H9 (cell line): ENCODE data around the gene E2F4. TPM values are rescaled to one million over a fixed set of nuclear protein-coding genes. Genes with fewer than 3 reads are reported as not detected.

Experiments
- DNase-seq: peaks from one replicate; pipeline ENCODE4 v3.0.0-alpha.2; 2017
- H2AFZ ChIP-seq: one replicate; pipeline ENCODE4 v1.6.1; 2013; ENCODE audit warnings: mild to moderate bottlenecking, low read length, control low read depth, moderate library complexity
- H2AK5ac ChIP-seq: 2 replicates; pipeline ENCODE4 v1.6.1; 2013; ENCODE audit warnings: low read length, control low read depth, mixed read lengths; ENCODE audit not compliant: insufficient read length
- H2BK120ac ChIP-seq: one replicate; pipeline ENCODE4 v1.6.1; 2013; ENCODE audit warnings: low read depth, mild to moderate bottlenecking, low read length, control low read depth, inconsistent platforms; ENCODE audit not compliant: poor library complexity, severe bottlenecking
- H2BK12ac ChIP-seq: 2 replicates; pipeline ENCODE4 v1.6.1; 2013; ENCODE audit warnings: low read length, control low read depth, mixed read lengths, low read depth; ENCODE audit not compliant: insufficient read length
- H2BK15ac ChIP-seq: 2 replicates; pipeline ENCODE4 v1.6.1; 2013; ENCODE audit warnings: low read depth, low read length, control low read depth
- H2BK20ac ChIP-seq: one replicate; pipeline ENCODE4 v1.6.1; 2013; ENCODE audit warnings: low read depth, mild to moderate bottlenecking, low read length, control low read depth, inconsistent platforms; ENCODE audit not compliant: poor library complexity, severe bottlenecking
- H2BK5ac ChIP-seq: 2 replicates; pipeline ENCODE4 v1.6.1; 2013; ENCODE audit warnings: low read length, control low read depth, mixed read lengths; ENCODE audit not compliant: insufficient read length
- H3K14ac ChIP-seq: 2 replicates; pipeline ENCODE4 v1.6.1; 2013; ENCODE audit warnings: low read length, control low read depth; ENCODE audit not compliant: insufficient read depth
- H3K18ac ChIP-seq: 2 replicates; pipeline ENCODE4 v1.6.1; 2013; ENCODE audit warnings: low read depth, mild to moderate bottlenecking, mixed read lengths, low read length, control low read depth; ENCODE audit not compliant: insufficient read length
- H3K23ac ChIP-seq: 2 replicates; pipeline ENCODE4 v1.6.1; 2013; ENCODE audit warnings: low read length, control low read depth, mixed read lengths, low read depth; ENCODE audit not compliant: insufficient read length
- H3K23me2 ChIP-seq: 2 replicates; pipeline ENCODE4 v1.6.1; 2013; ENCODE audit warnings: low read depth, mild to moderate bottlenecking, mixed read lengths, low read length, control low read depth; ENCODE audit not compliant: insufficient read length, poor library complexity, severe bottlenecking
- H3K27ac ChIP-seq: 2 replicates; pipeline ENCODE4 v1.5.1; 2013; ENCODE audit warnings: low read length, control low read depth, mixed read lengths, low read depth; ENCODE audit not compliant: insufficient read length
- H3K27me3 ChIP-seq: 2 replicates; pipeline ENCODE4 v1.6.1; 2013; ENCODE audit warnings: low read length, control low read depth, inconsistent platforms; ENCODE audit not compliant: insufficient read depth
- H3K4ac ChIP-seq: 2 replicates; pipeline ENCODE4 v1.6.1; 2013; ENCODE audit warnings: low read depth, mild to moderate bottlenecking, control low read depth, inconsistent platforms, low read length, moderate library complexity
- H3K4me1 ChIP-seq: 2 replicates; pipeline ENCODE4 v1.6.1; 2013; ENCODE audit warnings: low read length, control low read depth, inconsistent platforms; ENCODE audit not compliant: insufficient read depth
- H3K4me2 ChIP-seq: 2 replicates; pipeline ENCODE4 v1.6.1; 2013; ENCODE audit warnings: low read length, control low read depth, mixed read lengths; ENCODE audit not compliant: insufficient read length, insufficient read depth
- H3K56ac ChIP-seq: 2 replicates; pipeline ENCODE4 v1.6.1; 2013; ENCODE audit warnings: low read depth, mild to moderate bottlenecking, mixed read lengths, low read length, control low read depth; ENCODE audit not compliant: insufficient read length
- H3K79me1 ChIP-seq: 2 replicates; pipeline ENCODE4 v1.6.1; 2013; ENCODE audit warnings: low read depth, mild to moderate bottlenecking, moderate library complexity, low read length, control low read depth, inconsistent platforms; ENCODE audit not compliant: insufficient read depth, poor library complexity, severe bottlenecking
- H3K79me2 ChIP-seq: 2 replicates; pipeline ENCODE4 v1.6.1; 2013; ENCODE audit warnings: low read length, control low read depth, inconsistent platforms; ENCODE audit not compliant: insufficient read depth
- H3K9ac ChIP-seq: 2 replicates; pipeline ENCODE4 v1.6.1; 2013; ENCODE audit warnings: low read length, control low read depth, mixed read lengths; ENCODE audit not compliant: insufficient read length; ENCODE audit errors: extremely low read depth
- H3K9me3 ChIP-seq: one replicate; pipeline ENCODE4 v1.6.1; 2013; ENCODE audit warnings: low read depth, low read length, inconsistent platforms; ENCODE audit not compliant: control insufficient read depth
- H3T11ph ChIP-seq: one replicate; pipeline ENCODE4 v1.6.1; 2013; ENCODE audit warnings: mild to moderate bottlenecking, low read length, control low read depth, inconsistent platforms
- H4K20me1 ChIP-seq: one replicate; pipeline ENCODE4 v1.6.1; 2013; ENCODE audit not compliant: control insufficient read depth, insufficient read length, insufficient read depth
- H4K5ac ChIP-seq: 2 replicates; pipeline ENCODE4 v1.6.1; 2013; ENCODE audit warnings: low read depth, mild to moderate bottlenecking, mixed read lengths, low read length, control low read depth; ENCODE audit not compliant: insufficient read length
- H4K8ac ChIP-seq: replicated peaks from 2 replicates; pipeline ENCODE4 v1.6.1; 2013; ENCODE audit warnings: low read length, control low read depth, mixed read lengths, low read depth; ENCODE audit not compliant: insufficient read length
- H4K91ac ChIP-seq: 2 replicates; pipeline ENCODE4 v1.6.1; 2013; ENCODE audit warnings: low read depth, mild to moderate bottlenecking, moderate library complexity, mixed read lengths, low read length, control low read depth; ENCODE audit not compliant: insufficient read length
- H3K27ac Mint-ChIP-seq, 3 experiments: 2 replicates in 2 of 3; 3 replicates in 1 of 3; pipeline ENCODE4 v1.8.0; 2020 to 2021; ENCODE audit warnings: mixed read lengths in 3 of 3, mild to moderate bottlenecking in 1 of 3, moderate library complexity in 1 of 3
- H3K27me3 Mint-ChIP-seq: 2 replicates; pipeline ENCODE4 v1.8.0; 2021; ENCODE audit warnings: low read depth, mild to moderate bottlenecking, moderate library complexity, mixed read lengths
- H3K36me3 Mint-ChIP-seq, 3 experiments: 2 replicates in 2 of 3; 3 replicates in 1 of 3; pipeline ENCODE4 v1.8.0; 2020 to 2021; ENCODE audit warnings: low read depth in 3 of 3, mixed read lengths in 3 of 3; ENCODE audit not compliant: insufficient read depth in 1 of 3
- H3K4me1 Mint-ChIP-seq, 2 experiments: 2 replicates each; pipeline ENCODE4 v1.8.0; 2020; ENCODE audit warnings: mixed read lengths in 2 of 2
- H3K4me3 Mint-ChIP-seq, 2 experiments: 2 replicates in 1 of 2; 3 replicates in 1 of 2; pipeline ENCODE4 v1.8.0; 2020 to 2021; ENCODE audit warnings: mild to moderate bottlenecking in 2 of 2, mixed read lengths in 2 of 2, moderate library complexity in 1 of 2
- H3K9me3 Mint-ChIP-seq, 2 experiments: 2 replicates in 1 of 2; 3 replicates in 1 of 2; pipeline ENCODE4 v1.8.0; 2020; ENCODE audit warnings: mild to moderate bottlenecking in 2 of 2, mixed read lengths in 2 of 2, moderate library complexity in 1 of 2
- CTCF ChIP-seq: fragments of 200-600 bp; sonication (generic); conservative IDR thresholded peaks from 3 replicates; pipeline ENCODE4 v1.8.0; 2021; ENCODE audit warnings: antibody characterized with exemption, mild to moderate bottlenecking
- WGBS: extraction: QIAGEN DNeasy Blood & Tissue Kit; methylation state at CpG from one replicate; pipeline ENCODE4 v1.1.7; 2013; ENCODE audit warnings: missing lambda C conversion rate, low lambda C conversion rate, mixed read lengths; ENCODE audit not compliant: insufficient read length; ENCODE audit errors: extremely low coverage; 5-methylcytosine and 5-hydroxymethylcytosine counted together
- total RNA-seq: library from RNA; stranded (reverse); gene quantifications from 2 replicates; pipeline ENCODE4 v1.2.1, GENCODE V29; 2021

E2F4 gene
- total RNA-seq, 1 experiment from 2014 or later: 116 TPM

GRCh38 chr16:67196881-67197280, 4.9 kb downstream of the E2F4 start:
- Histone ChIP-seq H3K79me1 (peaks cover 13% of the 10 kb centered on the region), H3K56ac (no peak overlapping the region), H3K4me2 (no peak overlapping the region), H4K5ac (no peak overlapping the region), H3K27me3 (no peaks in the 10 kb centered on the region), H3K27ac (no peak overlapping the region), H3K23ac (no peak overlapping the region), H2BK20ac (no peak overlapping the region), H3K9me3 (no peaks in the 10 kb centered on the region), H2AK5ac (no peak overlapping the region), H3K23me2 (peaks cover 8% of the 10 kb centered on the region), H2BK15ac (no peak overlapping the region), H3K4me1 (no peaks in the 10 kb centered on the region), H3K79me2 (peaks cover 13% of the 10 kb centered on the region; the same call in 1 of the 2 replicates), H4K8ac (no peak overlapping the region), H3K9ac (no peak overlapping the region), H3K18ac (no peak overlapping the region), H2BK5ac (no peak overlapping the region), H2BK120ac (no peak overlapping the region), H2BK12ac (no peak overlapping the region), H4K20me1 (no peaks in the 10 kb centered on the region), H3T11ph (no peak overlapping the region), H2AFZ (no peak overlapping the region), H3K14ac (no peak overlapping the region), H4K91ac (no peak overlapping the region), H3K4ac (no peak overlapping the region)
- no peak for DNase-seq
- Mint-ChIP-seq H3K4me1 (peaks cover 16 to 28% of the 10 kb centered on the region in 2 experiments), H3K9me3 (no peaks in the 10 kb centered on the region), H3K36me3 (peaks cover 40 to 73% (median 58%) of the 10 kb centered on the region in 3 experiments), H3K27ac (no peak overlapping the region), H3K27me3 (0 out of 2 replicates have a peak, but pooled peaks cover 2% of the 10 kb centered on the region), H3K4me3 (no peak overlapping the region; a peak in 2 of 5 replicates)
- no peak for TF ChIP-seq CTCF
- WGBS: no CpG with 5 or more reads among the region's 1 CpG
